NT2/D1 (cell line): Measurements from ENCODE around the gene MOV10.

Experiments used
- YY1 ChIP-seq: IDR thresholded peaks from 2 replicates; pipeline ENCODE4 v1.6.1; 2011; ENCODE audit not compliant: insufficient read length, insufficient read depth
- ZNF274 ChIP-seq: IDR thresholded peaks from 2 replicates; pipeline ENCODE4 v1.6.1; 2011; ENCODE audit warnings: mild to moderate bottlenecking, low read depth, low read length

DNA sequence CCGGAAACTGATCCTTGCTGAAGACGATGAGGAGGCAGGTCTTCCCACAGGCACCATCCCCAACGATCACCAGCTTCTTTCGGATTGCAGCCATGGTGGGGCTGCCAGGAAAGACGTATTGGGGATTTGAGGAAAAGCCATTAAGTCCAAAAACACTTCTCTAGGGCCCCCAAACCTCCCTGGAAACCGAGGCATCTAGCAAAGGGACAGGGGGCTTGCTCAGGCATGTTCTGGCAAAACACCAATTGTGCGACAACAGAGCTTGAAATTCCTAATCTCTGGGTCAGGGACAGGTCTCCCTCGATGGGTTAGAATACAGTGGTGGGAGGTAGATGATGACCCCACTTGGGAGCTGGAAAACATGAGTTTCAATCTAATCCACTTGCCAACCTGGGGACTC lies 29.2 kb downstream of the MOV10 start:
- TF ChIP-seq ZNF274, result no peak
- TF ChIP-seq YY1, result no peak
